T-helper 2 cell treated with Interferon-gamma antibody and Interleukin-4, amounts not matched to agents 5 μg/mL and 100 μg/mL, for 36 hours (primary cell): ENCODE results near the gene DNAI2.
"Not testable (repeated sequence)": the region's sequence is repeated elsewhere in the genome, so short reads cannot be mapped to it uniquely, and the experiment has no call there.

Experiments
- DNase-seq: peaks from one replicate; pipeline ENCODE4 v3.0.0; 2021; ENCODE audit warnings: low spot score
- H3K27ac Mint-ChIP-seq: one replicate; pipeline ENCODE4 v1.8.0; 2021; ENCODE audit warnings: mild to moderate bottlenecking, mixed read lengths
- H3K27me3 Mint-ChIP-seq: one replicate; pipeline ENCODE4 v1.8.0; 2021; ENCODE audit warnings: low read depth, mixed read lengths
- H3K36me3 Mint-ChIP-seq: one replicate; pipeline ENCODE4 v1.8.0; 2021; ENCODE audit warnings: low read depth, mixed read lengths
- H3K4me1 Mint-ChIP-seq: one replicate; pipeline ENCODE4 v1.8.0; 2021; ENCODE audit warnings: low read depth, mixed read lengths
- H3K4me3 Mint-ChIP-seq: one replicate; pipeline ENCODE4 v1.8.0; 2022; ENCODE audit warnings: mild to moderate bottlenecking, moderate library complexity, mixed read lengths
- H3K9me3 Mint-ChIP-seq: one replicate; pipeline ENCODE4 v1.8.0; 2021; ENCODE audit warnings: mixed read lengths

The DNAI2 gene

DNA sequence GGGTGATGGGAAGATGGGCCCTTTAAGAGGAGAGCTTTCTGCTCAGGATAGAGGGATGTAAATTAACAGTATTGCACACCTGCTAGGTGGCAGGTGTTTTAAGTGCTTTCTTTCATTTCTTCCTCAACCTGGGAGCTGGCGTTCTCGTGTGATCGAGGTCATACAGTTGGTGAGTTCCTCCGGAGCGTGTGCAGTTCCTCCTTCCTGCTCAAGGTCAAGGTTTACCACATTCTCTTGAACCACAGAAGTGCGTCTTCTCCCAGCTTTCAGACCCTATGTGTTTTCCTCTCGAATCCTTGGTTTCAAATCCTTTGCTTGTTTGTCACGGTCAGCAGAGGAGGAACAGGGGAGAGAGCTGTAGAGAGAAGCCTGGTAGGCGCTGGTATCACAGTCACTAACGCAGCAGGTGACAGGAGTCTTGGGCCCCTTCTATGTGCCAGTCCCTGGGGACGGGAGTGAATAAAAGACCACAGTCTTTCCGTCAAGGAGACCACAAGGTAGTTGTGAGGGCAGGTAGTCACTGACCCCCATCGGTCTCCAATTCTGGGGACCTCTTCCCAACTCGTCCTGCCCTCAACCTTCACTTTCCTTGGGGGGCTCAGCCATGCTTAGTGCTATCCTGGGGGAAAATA lies 791 bp downstream of the DNAI2 start:
- Mint-ChIP-seq H3K4me3 (peak overlapping the region; percentile 43), H3K27ac (peak overlapping the region; percentile 49), H3K27me3 (no peaks in the 10 kb centered on the region), H3K9me3 (no peaks in the 10 kb centered on the region), H3K36me3 (peaks cover 2% of the 10 kb centered on the region), H3K4me1 (peaks cover 39% of the 10 kb centered on the region)
- DNase-seq, result no peak

DNA sequence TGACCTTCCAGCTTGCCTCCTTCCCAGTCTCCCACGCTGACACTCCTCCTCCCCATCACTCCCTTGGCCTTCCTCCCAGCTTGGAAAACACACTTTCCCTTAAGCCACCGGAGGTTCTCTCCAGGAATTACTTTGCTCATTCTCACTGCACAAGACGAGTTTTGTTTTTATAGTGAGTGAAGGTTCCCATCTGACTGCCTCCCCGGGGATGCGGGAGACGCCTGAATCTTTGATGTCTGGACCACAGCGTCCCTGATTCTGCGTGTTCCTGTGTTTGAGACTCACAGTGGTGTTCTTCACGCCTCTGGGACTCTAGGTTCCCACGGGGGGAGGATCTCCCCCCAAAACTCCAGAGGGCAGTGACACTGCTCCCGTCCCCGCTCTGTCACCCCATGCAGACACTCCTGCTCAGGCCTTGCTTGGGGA lies 2.0 kb downstream of the DNAI2 start:
- no peak overlapping the region for H3K4me3 Mint-ChIP-seq

DNA sequence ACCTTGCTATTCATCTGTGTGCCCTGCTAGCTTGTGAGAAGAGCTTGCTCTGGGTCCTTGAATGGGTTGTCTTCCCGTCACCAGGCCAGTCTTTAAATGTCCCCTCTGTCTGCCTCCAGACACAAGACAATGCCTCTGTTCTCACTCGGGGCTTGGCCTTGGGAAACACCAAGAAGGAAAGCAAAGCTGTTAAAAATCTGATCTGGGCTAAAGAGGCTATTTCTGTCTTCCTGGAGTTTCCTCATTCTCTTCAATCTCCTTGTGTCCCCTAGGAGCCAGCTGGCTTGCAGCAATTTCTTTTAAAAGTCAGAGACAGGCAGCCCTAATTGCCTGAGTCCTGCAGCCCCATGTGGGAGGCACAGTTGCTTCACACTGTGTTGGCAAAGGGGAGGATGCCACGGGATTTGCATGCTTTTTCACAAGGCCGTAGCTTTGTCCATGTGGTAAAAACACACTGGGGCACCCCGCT lies 2.5 kb downstream of the DNAI2 start:
- no peak overlapping the region for H3K4me3 Mint-ChIP-seq
- H3K27me3 Mint-ChIP-seq, result no peaks in the 10 kb centered on the region
- no peak for DNase-seq
- peaks cover 48% of the 10 kb centered on the region for H3K4me1 Mint-ChIP-seq
- H3K27ac Mint-ChIP-seq, result peak overlapping the region; percentile 13
- no peaks in the 10 kb centered on the region for H3K9me3 Mint-ChIP-seq
- peaks cover 6% of the 10 kb centered on the region for H3K36me3 Mint-ChIP-seq

More for the DNA sequence above, 2.0 kb downstream of the DNAI2 start:
- H3K4me1 Mint-ChIP-seq, result peaks cover 48% of the 10 kb centered on the region
- peaks cover 6% of the 10 kb centered on the region for H3K36me3 Mint-ChIP-seq
- peak overlapping the region; percentile 13 for H3K27ac Mint-ChIP-seq
- H3K27me3 Mint-ChIP-seq, result no peaks in the 10 kb centered on the region
- DNase-seq, result no peak
- no peaks in the 10 kb centered on the region for H3K9me3 Mint-ChIP-seq

DNA sequence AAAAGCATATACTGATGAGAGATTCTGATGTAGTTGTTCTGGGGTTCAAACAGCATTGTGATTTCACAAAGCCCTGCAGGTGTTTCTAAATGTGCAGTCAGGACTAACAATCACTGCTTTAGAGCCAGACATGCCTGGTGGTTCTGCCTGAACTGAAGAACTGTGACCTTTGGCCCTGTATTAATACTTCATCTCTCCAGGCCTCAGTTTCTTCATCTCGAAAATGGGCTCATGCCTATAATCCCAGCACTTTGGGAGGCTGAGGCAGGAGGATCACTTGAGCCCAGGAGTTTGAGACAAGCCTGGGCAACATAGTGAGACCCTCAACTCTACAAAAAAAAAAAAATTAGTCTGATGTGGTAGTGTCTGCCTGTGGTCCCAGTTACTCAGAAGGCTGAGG lies 3.9 kb downstream of the DNAI2 start:
- Mint-ChIP-seq H3K27ac (no peak overlapping the region), H3K36me3 (peaks cover 6% of the 10 kb centered on the region), H3K4me3 (no peak overlapping the region), H3K4me1 (peaks cover 58% of the 10 kb centered on the region), H3K9me3 (no peaks in the 10 kb centered on the region), H3K27me3 (no peaks in the 10 kb centered on the region)
- DNase-seq, result no peak

DNA sequence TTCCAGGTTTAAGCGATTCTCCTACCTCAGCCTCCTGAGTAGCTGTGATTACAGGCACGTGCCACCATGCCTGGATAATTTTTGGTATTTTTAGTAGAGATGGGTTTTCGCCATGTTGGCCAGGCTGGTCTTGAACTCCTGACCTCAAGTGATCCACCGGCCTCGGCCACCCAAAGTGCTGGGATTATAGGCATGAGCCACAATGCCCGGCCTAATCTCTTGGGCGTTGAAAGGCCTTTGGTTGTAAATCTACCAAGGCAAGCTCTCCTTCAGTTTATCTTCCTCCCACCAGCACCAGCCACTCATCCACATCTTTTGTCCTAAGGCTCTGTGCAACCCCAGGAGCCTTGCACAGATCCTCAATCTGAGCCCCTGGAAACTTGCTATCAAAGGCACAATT lies 5.6 kb downstream of the DNAI2 start:
- H3K9me3 Mint-ChIP-seq, H3K27me3 Mint-ChIP-seq, DNase-seq, H3K36me3 Mint-ChIP-seq: not testable (repeated sequence)
- Mint-ChIP-seq H3K4me3 (peak overlapping the region; percentile 65), H3K27ac (peak overlapping the region; percentile 94), H3K4me1 (peaks cover 54% of the 10 kb centered on the region)

DNA sequence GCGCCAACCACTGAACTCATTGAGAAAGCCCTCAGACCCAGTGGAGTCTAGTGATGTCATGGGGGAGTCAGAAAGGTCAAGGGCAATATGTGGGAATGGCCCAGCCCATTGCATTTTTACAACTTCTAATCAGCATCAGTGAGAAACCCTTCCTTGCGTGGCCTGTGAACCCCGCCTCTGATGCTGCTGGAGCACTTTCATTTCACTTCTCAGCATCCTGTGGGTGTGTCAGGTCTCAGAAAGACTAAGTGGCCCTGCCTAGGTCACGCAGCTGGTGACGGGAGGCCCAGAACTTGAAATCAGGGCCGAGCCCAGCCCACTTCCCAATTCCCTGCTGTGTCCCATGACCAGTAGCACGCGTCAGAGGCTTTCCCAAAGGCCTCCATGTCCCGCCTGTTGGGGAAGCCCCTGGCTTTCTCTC lies 6.1 kb downstream of the DNAI2 start:
- H3K27ac Mint-ChIP-seq, result peak overlapping the region; percentile 94
- peak overlapping the region; percentile 65 for H3K4me3 Mint-ChIP-seq
- no peaks in the 10 kb centered on the region for H3K9me3 Mint-ChIP-seq
- peaks cover 54% of the 10 kb centered on the region for H3K4me1 Mint-ChIP-seq
- peaks cover 6% of the 10 kb centered on the region for H3K36me3 Mint-ChIP-seq
- no peaks in the 10 kb centered on the region for H3K27me3 Mint-ChIP-seq
- peak; percentile 74 for DNase-seq

DNA sequence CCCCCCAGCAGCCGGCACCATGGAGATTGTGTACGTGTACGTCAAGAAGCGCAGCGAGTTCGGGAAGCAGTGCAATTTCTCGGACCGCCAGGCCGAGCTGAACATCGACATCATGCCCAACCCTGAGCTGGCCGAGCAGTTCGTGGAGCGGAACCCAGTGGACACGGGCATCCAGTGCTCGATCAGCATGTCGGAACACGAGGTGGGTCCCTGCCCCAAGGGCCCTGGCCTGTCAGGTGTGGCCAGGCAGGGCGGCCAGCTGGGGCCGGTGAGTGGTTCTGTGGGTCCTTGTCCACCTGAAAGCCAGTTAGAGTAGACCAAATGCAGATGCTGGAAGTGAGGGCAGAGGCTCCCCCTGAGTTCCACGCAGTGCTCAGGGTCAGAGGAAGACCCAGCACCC lies 7.8 kb downstream of the DNAI2 start:
- H3K4me3 Mint-ChIP-seq, result no peak overlapping the region

DNA sequence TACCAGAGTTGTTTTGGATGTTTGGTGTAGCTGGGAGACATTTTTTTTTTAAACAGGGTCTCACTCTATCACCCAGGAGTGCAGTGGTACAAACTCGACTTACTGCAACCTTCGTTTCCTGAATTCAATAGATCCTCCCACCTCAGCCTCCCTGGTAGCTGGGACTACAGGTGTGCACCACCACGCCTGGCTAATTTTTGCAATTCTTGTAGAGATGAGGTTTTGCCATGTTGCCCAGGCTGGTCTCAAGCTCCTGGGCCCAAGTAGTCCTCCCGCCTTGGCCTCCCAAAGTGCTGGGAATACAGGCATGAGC lies 8.2 kb downstream of the DNAI2 start:
- H3K9me3 Mint-ChIP-seq, H3K36me3 Mint-ChIP-seq, DNase-seq, H3K27me3 Mint-ChIP-seq: not testable (repeated sequence)
- peak overlapping the region; percentile 79 for H3K4me3 Mint-ChIP-seq
- peak overlapping the region; percentile 100 for H3K27ac Mint-ChIP-seq
- peaks cover 50% of the 10 kb centered on the region for H3K4me1 Mint-ChIP-seq

More for the DNA sequence above, 7.8 kb downstream of the DNAI2 start:
- Mint-ChIP-seq H3K27ac (peak overlapping the region; percentile 100), H3K4me1 (peaks cover 48% of the 10 kb centered on the region), H3K36me3 (peaks cover 6% of the 10 kb centered on the region), H3K27me3 (no peaks in the 10 kb centered on the region), H3K9me3 (no peaks in the 10 kb centered on the region)
- DNase-seq, result no peak

DNA sequence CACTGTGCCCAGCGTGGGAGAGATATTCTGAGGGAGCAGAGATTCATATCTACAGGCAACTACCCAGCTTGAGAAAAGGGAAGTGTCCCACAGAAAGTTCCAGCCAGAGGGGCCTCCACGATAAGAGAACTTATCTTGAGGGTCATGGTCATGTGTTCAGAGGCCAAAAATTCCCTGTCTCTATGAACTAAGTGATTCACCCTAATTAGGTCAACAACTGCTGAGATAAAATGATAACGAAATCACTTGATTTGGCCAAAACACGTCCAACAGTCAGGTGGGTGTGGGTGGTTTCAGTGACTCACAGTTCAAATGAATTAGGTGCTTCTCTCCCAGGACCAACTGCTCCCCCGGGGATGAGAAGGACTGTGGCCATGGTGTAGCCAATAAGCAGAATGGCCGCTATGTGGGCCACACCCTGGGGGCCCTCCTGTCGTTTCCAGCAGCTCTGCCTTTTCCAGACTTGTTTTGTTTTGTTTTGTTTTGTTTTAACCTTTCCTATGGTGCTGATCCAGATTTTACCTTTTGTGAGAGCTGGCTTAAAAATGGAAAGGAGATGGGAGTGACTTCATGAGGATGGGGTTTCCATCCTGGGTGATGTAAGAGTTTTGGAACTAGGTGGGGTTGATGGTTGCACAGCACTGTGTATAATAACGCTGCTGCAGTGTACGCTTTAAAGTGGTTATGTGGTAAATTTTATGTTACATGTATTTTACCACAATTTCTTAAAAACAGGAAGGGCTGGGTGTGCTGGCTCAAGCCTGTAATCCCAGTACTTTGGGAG lies 8.7 kb downstream of the DNAI2 start:
- H3K36me3 Mint-ChIP-seq, result peaks cover 6% of the 10 kb centered on the region
- H3K27me3 Mint-ChIP-seq, result no peaks in the 10 kb centered on the region
- peak overlapping the region; percentile 100 for H3K27ac Mint-ChIP-seq
- H3K4me1 Mint-ChIP-seq, result peaks cover 52% of the 10 kb centered on the region
- peak; percentile 86 for DNase-seq
- H3K9me3 Mint-ChIP-seq, result no peaks in the 10 kb centered on the region
- H3K4me3 Mint-ChIP-seq, result peak overlapping the region; percentile 79

DNA sequence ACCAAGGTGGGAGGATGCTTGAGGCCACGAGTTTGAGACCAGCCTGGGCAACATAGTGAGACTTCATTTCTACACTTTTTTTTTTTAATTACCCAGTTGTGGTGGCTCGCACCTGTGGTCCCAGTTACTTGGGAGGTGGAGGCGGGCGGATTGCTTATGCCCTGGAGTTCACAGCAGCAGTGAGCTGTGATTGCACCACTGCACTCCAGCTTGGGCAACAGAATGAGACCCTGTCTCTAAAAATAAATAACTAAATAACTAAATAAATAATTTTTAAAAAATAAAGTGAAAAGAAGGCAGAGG lies 9.3 kb downstream of the DNAI2 start:
- DNase-seq, result no peak
- Mint-ChIP-seq H3K9me3 (no peaks in the 10 kb centered on the region), H3K27me3 (no peaks in the 10 kb centered on the region), H3K4me1 (peaks cover 50% of the 10 kb centered on the region), H3K4me3 (peak overlapping the region; percentile 79), H3K36me3 (peaks cover 6% of the 10 kb centered on the region), H3K27ac (peak overlapping the region; percentile 100)

DNA sequence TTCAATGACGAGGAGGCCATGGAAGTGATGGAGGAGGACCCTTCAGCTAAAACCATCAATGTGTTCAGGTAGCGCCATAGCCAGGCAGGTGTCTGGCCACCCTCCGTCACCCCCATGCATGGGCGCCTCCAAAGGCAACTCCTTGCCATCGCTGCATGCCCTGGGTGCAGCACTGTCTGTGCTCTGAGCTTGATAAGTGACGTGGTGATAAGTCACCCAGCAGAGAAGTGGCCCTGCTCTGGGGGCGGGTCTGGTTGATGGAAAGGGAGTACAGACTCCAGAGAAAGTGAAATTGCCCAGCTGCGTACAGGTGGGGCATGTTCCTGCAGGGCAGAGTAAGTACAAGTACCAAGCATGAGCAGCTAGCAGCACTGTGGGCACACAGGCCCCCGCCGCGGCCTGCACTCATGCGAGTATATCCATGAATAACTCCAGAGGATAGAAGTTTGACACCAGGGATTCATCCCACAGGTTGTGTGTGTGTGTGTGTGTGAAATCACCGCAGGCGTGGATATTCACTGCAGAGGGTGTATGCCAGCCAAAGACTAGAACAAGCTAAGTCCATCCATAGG lies 13.1 kb downstream of the DNAI2 start:
- DNase-seq, result no peak
- no peaks in the 10 kb centered on the region for H3K27me3 Mint-ChIP-seq
- peak overlapping the region; percentile 49 for H3K27ac Mint-ChIP-seq
- peaks cover 40% of the 10 kb centered on the region for H3K4me1 Mint-ChIP-seq
- H3K36me3 Mint-ChIP-seq, result no peaks in the 10 kb centered on the region
- no peak overlapping the region for H3K4me3 Mint-ChIP-seq
- H3K9me3 Mint-ChIP-seq, result no peaks in the 10 kb centered on the region

DNA sequence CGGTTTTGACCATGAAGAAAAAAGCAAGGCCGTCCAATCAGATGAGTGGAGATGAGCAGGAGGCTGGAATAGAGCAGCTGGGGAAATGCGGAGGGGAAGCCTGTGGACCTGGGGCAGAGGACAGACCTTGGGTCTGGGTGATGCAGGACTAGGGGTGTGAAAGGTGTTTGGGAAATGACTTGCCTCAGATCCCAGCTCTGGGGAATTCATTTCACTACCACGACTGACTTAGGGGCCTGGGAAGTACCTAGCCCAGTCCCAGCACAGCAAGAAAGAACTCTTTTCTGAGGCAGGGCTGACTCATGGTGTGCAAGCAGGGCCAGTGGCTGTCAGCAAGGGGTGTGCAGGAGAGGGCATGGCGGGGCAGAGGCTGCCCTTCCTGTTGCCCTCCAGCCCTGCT lies 14.8 kb downstream of the DNAI2 start:
- H3K36me3 Mint-ChIP-seq, result no peaks in the 10 kb centered on the region
- no peaks in the 10 kb centered on the region for H3K9me3 Mint-ChIP-seq
- H3K4me1 Mint-ChIP-seq, result peaks cover 30% of the 10 kb centered on the region
- H3K27ac Mint-ChIP-seq, result peak overlapping the region; percentile 73
- H3K27me3 Mint-ChIP-seq, result no peaks in the 10 kb centered on the region
- H3K4me3 Mint-ChIP-seq, result no peak overlapping the region
- DNase-seq, result peak; percentile 49

DNA sequence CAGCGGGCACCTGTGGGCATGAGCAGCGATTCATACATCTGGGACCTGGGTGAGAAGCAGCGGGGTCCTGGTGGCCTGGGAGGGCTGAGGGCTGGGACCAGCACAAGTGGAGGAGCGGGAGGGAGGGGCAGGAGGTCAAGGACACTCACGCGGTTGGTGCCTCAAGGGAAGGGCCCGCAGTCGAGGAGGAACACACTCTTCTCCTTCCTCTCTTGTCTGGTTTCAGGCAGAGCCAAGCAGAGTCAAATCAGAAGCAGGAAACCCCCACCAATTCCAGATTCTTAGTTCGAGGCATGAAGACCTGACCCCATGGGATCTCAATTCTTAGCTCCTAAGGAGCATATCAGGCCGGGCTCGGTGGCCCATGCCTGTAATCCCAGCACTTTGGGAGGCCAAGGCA lies 15.7 kb downstream of the DNAI2 start:
- H3K27ac Mint-ChIP-seq, result peak overlapping the region; percentile 10
- H3K9me3 Mint-ChIP-seq, result no peaks in the 10 kb centered on the region
- H3K27me3 Mint-ChIP-seq, result no peaks in the 10 kb centered on the region
- H3K36me3 Mint-ChIP-seq, result no peaks in the 10 kb centered on the region
- H3K4me1 Mint-ChIP-seq, result peaks cover 28% of the 10 kb centered on the region
- H3K4me3 Mint-ChIP-seq, result no peak overlapping the region
- no peak for DNase-seq

DNA sequence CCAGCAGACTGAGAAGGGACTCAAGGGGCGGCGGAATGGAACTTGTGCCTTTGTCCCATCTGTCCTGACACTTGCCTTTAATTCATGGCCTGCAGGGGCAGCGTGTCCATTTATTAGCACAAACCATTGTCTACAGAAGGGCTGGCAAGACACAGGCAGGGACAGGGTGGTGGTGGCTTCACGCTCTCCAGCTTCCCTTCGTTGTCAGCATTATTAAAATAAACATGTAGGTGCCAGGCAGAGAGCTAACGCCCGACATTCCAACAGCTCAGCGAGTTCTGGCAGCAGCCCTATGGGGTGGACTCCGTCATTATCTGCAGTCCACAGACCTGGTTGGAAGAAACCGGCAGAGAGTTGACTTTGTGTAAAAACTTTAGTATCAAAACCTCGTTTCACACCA lies 16.3 kb downstream of the DNAI2 start:
- Mint-ChIP-seq H3K4me1 (peaks cover 21% of the 10 kb centered on the region), H3K27ac (no peak overlapping the region), H3K27me3 (no peaks in the 10 kb centered on the region), H3K9me3 (no peaks in the 10 kb centered on the region), H3K4me3 (no peak overlapping the region), H3K36me3 (no peaks in the 10 kb centered on the region)
- no peak for DNase-seq
